IMR-90 (cell line): ENCODE data around the gene SH3RF1. TPM values are rescaled to one million over a fixed set of nuclear protein-coding genes. Genes with fewer than 3 reads are reported as not detected.

Source experiments
- ATAC-seq: fragments of 200-7000 bp; cut with Tn5 transposase; 2 replicates; pipeline ENCODE4 v1.9.1; 2020; ENCODE audit warnings: low read depth, mild to moderate bottlenecking, moderate library complexity
- BruUV-seq: library from RNA; stranded (reverse); fragments of 400-500 nt; replicated peaks from 2 replicates; lab custom pipeline; 2021; lab: Mats Ljungman, UMichigan
- CTCF ChIA-PET: fragments of 300-600 bp; formaldehyde crosslinking; extraction: SDS; loops from one replicate; lab custom pipeline; 2021; ENCODE audit warnings: antibody characterized with exemption; lab: Yijun Ruan, JAX
- POLR2A ChIA-PET: fragments of 300-600 bp; sonication (Branson Sonifier 250); formaldehyde crosslinking; loops from one replicate; lab custom pipeline; 2022; ENCODE audit warnings: antibody characterized with exemption; ENCODE audit not compliant: unreplicated experiment; lab: Charles Lee
- DNase-seq: peaks from one replicate; pipeline ENCODE4 v3.0.0; 2013
- H2AFZ ChIP-seq: replicated peaks from 2 replicates; pipeline ENCODE3; 2013; ENCODE audit warnings: low read length, mild to moderate bottlenecking; ENCODE audit not compliant: poor library complexity
- H2AK5ac ChIP-seq: 2 replicates; pipeline ENCODE4 v1.6.1; 2013; ENCODE audit warnings: low read depth, low read length, inconsistent platforms
- H2AK9ac ChIP-seq: replicated peaks from 2 replicates; pipeline ENCODE3; 2013; ENCODE audit warnings: mild to moderate bottlenecking, low read depth, low read length, moderate library complexity; ENCODE audit not compliant: poor library complexity
- H2BK120ac ChIP-seq: 2 replicates; pipeline ENCODE4 v1.6.1; 2013; ENCODE audit warnings: low read depth, low read length, inconsistent platforms
- H2BK15ac ChIP-seq: 3 replicates; pipeline ENCODE4 v1.6.1; 2013; ENCODE audit warnings: low read depth, low read length, inconsistent platforms
- H2BK20ac ChIP-seq: 2 replicates; pipeline ENCODE4 v1.6.1; 2013; ENCODE audit warnings: low read depth, mild to moderate bottlenecking, inconsistent platforms, low read length, moderate library complexity
- H2BK5ac ChIP-seq: 2 replicates; pipeline ENCODE4 v1.6.1; 2013; ENCODE audit warnings: mild to moderate bottlenecking, low read depth, low read length, inconsistent platforms; ENCODE audit not compliant: poor library complexity, severe bottlenecking
- H3K14ac ChIP-seq: replicated peaks from 2 replicates; pipeline ENCODE4 v1.6.1; 2013; ENCODE audit warnings: low read depth, low read length, inconsistent platforms
- H3K18ac ChIP-seq: 2 replicates; pipeline ENCODE4 v1.6.1; 2013; ENCODE audit warnings: low read depth, low read length, control low read depth
- H3K23ac ChIP-seq: 2 replicates; pipeline ENCODE4 v1.6.1; 2013; ENCODE audit warnings: low read depth, low read length, inconsistent platforms
- H3K27ac ChIP-seq: 2 replicates; pipeline ENCODE4 v1.5.1; 2013; ENCODE audit warnings: mild to moderate bottlenecking, control low read depth, low read length; ENCODE audit not compliant: insufficient read depth
- H3K27me3 ChIP-seq: 2 replicates; pipeline ENCODE4 v1.6.1; 2013; ENCODE audit warnings: low read length; ENCODE audit not compliant: control insufficient read depth, insufficient read depth
- H3K36me3 ChIP-seq: 2 replicates; pipeline ENCODE4 v1.6.1; 2013; ENCODE audit warnings: low read length, mixed read lengths; ENCODE audit not compliant: control insufficient read depth, insufficient read depth
- H3K4ac ChIP-seq: 2 replicates; pipeline ENCODE4 v1.6.1; 2013; ENCODE audit warnings: low read depth, low read length, inconsistent platforms
- H3K4me1 ChIP-seq: 2 replicates; pipeline ENCODE4 v1.6.1; 2013; ENCODE audit warnings: low read length, mixed read lengths; ENCODE audit not compliant: control insufficient read depth, insufficient read depth
- H3K4me2 ChIP-seq: 2 replicates; pipeline ENCODE4 v1.6.1; 2013; ENCODE audit warnings: low read depth, mild to moderate bottlenecking, control low read depth, low read length, moderate library complexity
- H3K4me3 ChIP-seq: 2 replicates; pipeline ENCODE4 v1.5.1; 2013; ENCODE audit warnings: low read depth, mild to moderate bottlenecking, control low read depth, low read length, moderate library complexity; ENCODE audit not compliant: insufficient read depth
- H3K56ac ChIP-seq: 2 replicates; pipeline ENCODE4 v1.6.1; 2013; ENCODE audit warnings: low read length, inconsistent platforms; ENCODE audit not compliant: insufficient read depth; ENCODE audit errors: extremely low read depth
- H3K79me1 ChIP-seq, 2 experiments: 2 replicates each; pipeline ENCODE4 v1.6.1; 2013; ENCODE audit warnings: low read length in 2 of 2, inconsistent platforms in 1 of 2, low read depth in 1 of 2
- H3K9ac ChIP-seq: 2 replicates; pipeline ENCODE4 v1.6.1; 2013; ENCODE audit warnings: low read depth, low read length, control low read depth
- H3K9me1 ChIP-seq: 2 replicates; pipeline ENCODE4 v1.6.1; 2013; ENCODE audit warnings: low read length, inconsistent platforms; ENCODE audit not compliant: insufficient read depth
- H3K9me3 ChIP-seq: 2 replicates; pipeline ENCODE4 v1.6.1; 2013; ENCODE audit warnings: low read length; ENCODE audit not compliant: control insufficient read depth, insufficient read depth
- H4K20me1 ChIP-seq: 2 replicates; pipeline ENCODE4 v1.6.1; 2013; ENCODE audit warnings: low read length, inconsistent platforms; ENCODE audit not compliant: insufficient read depth
- H4K5ac ChIP-seq: 2 replicates; pipeline ENCODE4 v1.6.1; 2013; ENCODE audit warnings: mild to moderate bottlenecking, low read depth, low read length, control low read depth
- H4K8ac ChIP-seq, 2 experiments: 2 replicates each; pipeline ENCODE4 v1.6.1; 2013; ENCODE audit warnings: low read depth in 2 of 2, low read length in 2 of 2, control low read depth in 1 of 2, inconsistent platforms in 1 of 2
- H4K91ac ChIP-seq: 2 replicates; pipeline ENCODE4 v1.6.1; 2013; ENCODE audit warnings: low read depth, low read length, inconsistent platforms; ENCODE audit not compliant: insufficient read depth
- MAFK ChIP-seq: IDR thresholded peaks from 2 replicates; pipeline ENCODE4 v1.6.1; 2012; ENCODE audit warnings: low read depth, low read length, improper control_type of control experiment
- WGBS, 2 experiments: methylation state at CpG; one replicate each; pipeline versions ENCODE4 v1.1.5 to v1.1.7; 2013; ENCODE audit warnings: missing lambda C conversion rate in 2 of 2; ENCODE audit not compliant: insufficient read length in 1 of 2; ENCODE audit errors: extremely low coverage in 2 of 2; 5-methylcytosine and 5-hydroxymethylcytosine counted together
- dilution Hi-C: fragments of 300-500 bp; cut with HindIII; formaldehyde crosslinking; loops from one replicate; pipeline ENCODE4 v1.14.3; 2018; ENCODE audit warnings: low sequenced_read_pairs; ENCODE audit not compliant: unreplicated experiment
- in situ Hi-C: fragments of 300-500 bp; cut with MboI; formaldehyde crosslinking; loops from 3 replicates; pipeline ENCODE4 v1.14.3; 2019; ENCODE audit warnings: low sequenced_read_pairs, inconsistent platforms, mixed read lengths
- intact Hi-C: fragments of 100-400 bp; cut with micrococcal nuclease; formaldehyde crosslinking; loops from 2 replicates; pipeline ENCODE4 v1.10.0; 2022
- polyA plus RNA-seq, 3 experiments: library from polyadenylated mRNA; depleted of rRNA; stranded (reverse); fragments of >200 nt; gene quantifications; 2 replicates each; pipeline ENCODE4 v1.2.3, GENCODE V29; 2012; ENCODE audit warnings: low replicate concordance in 1 of 3
- total RNA-seq: library from RNA; depleted of rRNA; stranded (reverse); fragments of >200 nt; gene quantifications from 2 replicates; pipeline ENCODE4 v1.2.3, GENCODE V29; 2012
- TF ChIP-seq, protein P1 (sequence below): conservative IDR thresholded peaks from 2 replicates; pipeline ENCODE4 v1.5.1; 2012; ENCODE audit warnings: mild to moderate bottlenecking, low read depth, low read length, improper control_type of control experiment

The SH3RF1 gene
- total and polyA plus RNA-seq, 2 of the 4 experiments (the other 2 are of a cell fraction), result 22.0 to 29.8 TPM

DNA sequence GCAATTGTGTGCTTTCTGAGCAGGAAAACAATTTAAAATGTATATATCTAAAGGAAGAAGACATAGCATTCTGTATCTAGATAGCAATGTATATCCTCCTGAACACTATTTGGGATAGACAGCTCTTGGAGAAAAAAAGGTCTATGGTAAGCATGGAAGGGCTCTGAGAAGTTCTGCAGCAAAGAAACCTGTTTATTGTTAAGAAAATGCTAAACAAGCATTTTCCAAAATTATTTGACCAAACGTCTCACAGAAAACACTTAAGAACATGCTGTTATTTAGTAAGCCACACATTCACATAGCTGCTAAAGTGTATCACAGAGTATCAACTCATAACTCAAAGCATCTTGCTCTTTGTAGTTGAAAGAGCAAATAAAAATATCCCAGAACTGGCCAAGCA lies 67.9 kb downstream of the SH3RF1 start:
- no peak overlapping the region for H3K9ac ChIP-seq

More for the DNA sequence above, 67.9 kb downstream of the SH3RF1 start:
- DNase-seq (no peak), ATAC-seq (no peak)
- TF ChIP-seq, protein P1, sequence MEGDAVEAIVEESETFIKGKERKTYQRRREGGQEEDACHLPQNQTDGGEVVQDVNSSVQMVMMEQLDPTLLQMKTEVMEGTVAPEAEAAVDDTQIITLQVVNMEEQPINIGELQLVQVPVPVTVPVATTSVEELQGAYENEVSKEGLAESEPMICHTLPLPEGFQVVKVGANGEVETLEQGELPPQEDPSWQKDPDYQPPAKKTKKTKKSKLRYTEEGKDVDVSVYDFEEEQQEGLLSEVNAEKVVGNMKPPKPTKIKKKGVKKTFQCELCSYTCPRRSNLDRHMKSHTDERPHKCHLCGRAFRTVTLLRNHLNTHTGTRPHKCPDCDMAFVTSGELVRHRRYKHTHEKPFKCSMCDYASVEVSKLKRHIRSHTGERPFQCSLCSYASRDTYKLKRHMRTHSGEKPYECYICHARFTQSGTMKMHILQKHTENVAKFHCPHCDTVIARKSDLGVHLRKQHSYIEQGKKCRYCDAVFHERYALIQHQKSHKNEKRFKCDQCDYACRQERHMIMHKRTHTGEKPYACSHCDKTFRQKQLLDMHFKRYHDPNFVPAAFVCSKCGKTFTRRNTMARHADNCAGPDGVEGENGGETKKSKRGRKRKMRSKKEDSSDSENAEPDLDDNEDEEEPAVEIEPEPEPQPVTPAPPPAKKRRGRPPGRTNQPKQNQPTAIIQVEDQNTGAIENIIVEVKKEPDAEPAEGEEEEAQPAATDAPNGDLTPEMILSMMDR, result no peak
- TF ChIP-seq MAFK, result peak; percentile 49
- Histone ChIP-seq H3K36me3 (0 out of 2 replicates have a peak, but pooled peaks cover 1% of the 10 kb centered on the region), H3K23ac (no peak overlapping the region), H3K9me1 (peaks cover 8% of the 10 kb centered on the region; the same call in 1 of the 2 replicates), H3K9me3 (no peaks in the 10 kb centered on the region), H4K91ac (no peak overlapping the region), H3K56ac (no peak overlapping the region), H2AFZ (no peak overlapping the region), H3K27me3 (no peaks in the 10 kb centered on the region), H4K20me1 (peaks cover 31% of the 10 kb centered on the region), H3K18ac (peak overlapping the region; percentile 29; the same call in 1 of the 2 replicates), H4K5ac (no peak overlapping the region), H4K8ac (no peak overlapping the region), H2BK120ac (no peak overlapping the region), H3K79me1 (peaks cover 26 to 67% of the 10 kb centered on the region in 2 experiments), H3K4ac (no peak overlapping the region), H3K4me3 (no peak overlapping the region), H3K14ac (no peak overlapping the region), H3K4me1 (peaks cover 16% of the 10 kb centered on the region), H2AK9ac (no peak overlapping the region), H2AK5ac (no peak overlapping the region), H3K27ac (no peak overlapping the region), H3K4me2 (no peak overlapping the region), H2BK20ac (no peak overlapping the region), H2BK15ac (no peak overlapping the region), H2BK5ac (no peak overlapping the region)
- CTCF ChIA-PET, result interaction anchor here (0.6 kb wide), 2 partner anchors 36 to 1018 kb away, joined by 3 to 6 read pairs; no protein-coding TSS in a partner anchor
- in situ Hi-C loops, result no loop called here
- dilution Hi-C loops, result no loop called here
- no TSS peak for BruUV-seq
- POLR2A ChIA-PET, result no interaction called here
- WGBS, 2 experiments, result no CpG with 5 or more reads among the region's 1 CpG
- intact Hi-C loops, result no loop called here
